DMS 273 (cell line): ENCODE measurements around the gene CBFB.
"Not testable (repeated sequence)": the region's sequence is repeated elsewhere in the genome, so short reads cannot be mapped to it uniquely, and the experiment has no call there.

Experiments
- DNase-seq: peaks from one replicate; lab custom pipeline; 2025; ENCODE audit not compliant: unreplicated experiment; lab: John Stamatoyannopoulos, UW

Gene CBFB

DNA sequence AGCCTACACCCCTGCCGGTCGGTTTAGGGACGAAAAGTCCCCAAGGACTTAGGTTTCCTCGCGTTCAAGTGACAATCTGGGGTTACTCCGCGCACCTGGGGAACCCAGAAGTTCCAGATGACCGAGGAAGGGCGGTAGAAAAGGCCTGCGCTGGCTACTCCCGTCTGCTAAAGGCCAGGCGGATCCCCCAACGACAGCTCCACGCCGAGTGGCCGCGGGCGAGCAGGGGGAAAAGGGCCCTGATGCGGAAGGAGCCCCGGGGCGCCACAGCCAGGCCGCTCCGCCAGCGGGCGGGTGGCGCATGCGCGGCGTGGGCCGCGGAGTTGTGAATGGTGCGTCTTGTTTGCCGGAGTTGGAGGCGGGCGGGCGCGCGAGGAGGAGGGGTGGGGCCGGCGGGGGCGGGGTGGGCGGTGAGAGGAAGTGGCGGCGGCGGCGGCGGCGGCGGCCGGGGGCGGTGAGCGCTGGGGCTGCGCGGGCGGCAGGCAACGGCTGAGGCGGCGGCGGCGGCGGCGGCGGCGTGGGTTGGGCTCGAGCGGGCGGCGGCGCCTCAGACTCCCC is at the start of gene CBFB:
CBFB (plus strand) TSS at position 454 of the 558 bp plus-strand sequence. CDS start 259 bp downstream, outside the sequence.
- DNase-seq, result peak; percentile 97

DNA sequence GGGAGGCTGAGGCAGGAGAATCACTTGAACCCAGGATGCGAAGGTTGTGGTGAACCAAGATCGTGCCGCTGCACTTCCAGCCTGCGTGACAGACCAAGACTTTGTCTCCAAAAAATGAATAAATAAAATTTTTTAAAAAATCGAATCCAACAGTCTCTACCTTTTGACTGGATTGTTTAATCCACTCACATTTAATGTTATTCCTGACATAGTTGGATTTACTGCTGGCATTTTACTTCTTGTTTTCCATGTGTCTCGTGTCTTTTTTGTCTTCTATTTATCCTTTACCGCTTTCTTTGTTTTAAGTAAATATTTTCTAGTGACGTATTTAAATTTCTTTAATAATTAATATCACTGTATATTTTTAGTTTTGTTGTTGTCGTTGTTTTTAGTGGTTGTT is 45.9 kb upstream of the CBFB start:
- no peak for DNase-seq

DNA sequence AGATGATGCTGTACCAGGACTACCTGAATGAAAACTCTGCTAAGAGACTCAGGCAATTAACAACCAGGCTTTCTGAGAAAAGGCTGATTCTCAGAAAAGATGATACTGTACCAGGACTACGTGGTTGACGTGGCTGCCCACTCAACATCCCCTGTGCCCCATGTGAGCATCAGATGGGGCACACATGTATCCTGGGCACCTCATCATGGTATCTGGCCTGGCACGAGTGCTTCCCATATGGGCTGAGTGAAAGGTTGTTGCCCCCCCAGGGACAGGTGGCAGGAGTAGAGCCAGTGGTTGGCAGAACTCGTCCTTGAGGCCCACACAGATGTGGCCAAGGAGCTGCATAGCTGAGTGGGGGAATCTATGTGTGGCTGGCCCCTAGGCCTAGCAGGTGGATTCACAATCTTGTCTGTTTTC is 44.0 kb upstream of the CBFB start:
- DNase-seq, result no peak

DNA sequence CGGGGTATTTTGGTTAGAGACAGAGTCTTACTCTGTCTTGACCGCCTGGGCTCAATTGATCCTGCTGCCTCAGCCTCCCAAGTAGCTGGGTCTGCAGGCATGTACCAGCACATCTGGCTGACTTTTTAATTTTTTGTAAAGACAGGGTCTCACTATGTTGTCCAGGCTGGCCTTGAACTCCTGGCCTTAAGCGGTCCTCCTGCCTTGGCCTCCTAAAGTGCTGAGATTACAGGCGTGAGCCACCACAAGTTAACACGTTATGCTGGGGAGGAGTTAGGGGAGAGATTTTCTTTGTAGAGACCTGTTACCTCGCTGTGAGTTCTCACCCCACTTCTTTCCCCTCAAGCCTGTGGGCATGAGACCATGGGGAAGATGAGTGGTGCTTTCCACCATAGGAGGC is 42.4 kb upstream of the CBFB start:
- DNase-seq, result no peak

DNA sequence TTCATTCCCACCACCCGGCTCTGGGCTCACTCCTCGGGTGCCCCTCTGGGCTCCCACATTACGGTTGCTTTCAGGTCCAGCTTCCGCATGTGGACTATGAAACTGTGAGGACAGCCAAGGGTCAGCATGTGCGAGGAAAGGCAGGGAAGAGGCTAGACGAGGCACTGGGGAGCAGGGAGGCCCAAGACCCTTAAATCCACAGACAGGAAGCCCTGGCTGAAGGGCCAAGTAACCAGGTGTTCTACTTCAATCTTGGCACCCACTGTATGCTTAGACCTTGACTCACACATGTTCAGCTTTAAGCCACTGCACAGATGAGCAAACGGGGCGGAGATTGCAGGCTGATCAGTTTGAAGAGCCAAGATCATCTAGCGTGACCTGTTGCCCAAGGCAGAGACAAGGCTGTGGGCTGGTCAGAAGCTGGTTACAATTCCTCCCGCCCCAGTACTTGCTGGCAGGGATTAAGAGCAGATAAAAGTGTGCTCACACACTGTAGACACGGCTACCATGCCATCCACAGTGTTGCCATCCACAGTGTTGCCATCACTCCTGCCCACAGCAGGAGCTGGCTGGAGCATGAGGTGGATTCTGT is 40.7 kb upstream of the CBFB start, which contains the start of gene CES4A:
CES4A (plus strand) TSS at position 393 of the 592 bp plus-strand sequence; CDS start at position 577, 184 bp downstream.
- peak; percentile 32 for DNase-seq

DNA sequence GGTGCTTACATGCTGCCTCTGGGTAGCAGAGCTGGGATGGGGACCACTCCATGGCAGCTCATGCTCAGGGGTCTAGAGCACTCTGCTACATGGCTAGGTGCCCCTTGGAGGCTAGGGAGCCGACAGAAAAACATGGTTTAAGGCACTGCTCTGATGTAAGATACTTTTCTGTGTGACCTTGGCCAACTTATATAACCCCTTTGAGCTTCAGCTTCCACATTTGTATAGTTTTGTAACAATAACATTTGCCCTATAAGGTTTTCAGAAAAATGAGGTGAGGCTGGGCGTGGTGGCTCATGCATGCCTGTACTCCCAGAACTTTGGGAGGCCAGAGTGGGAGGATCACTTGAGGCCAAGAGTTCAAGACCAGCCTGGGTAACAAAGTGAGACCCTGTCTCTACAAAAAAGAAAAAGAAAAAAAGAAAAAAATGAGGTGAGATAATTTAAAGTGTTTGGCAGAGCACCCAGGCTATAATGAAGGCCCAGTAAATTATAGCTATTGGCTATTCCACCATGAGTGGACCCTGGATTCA is 37.3 kb upstream of the CBFB start:
- no peak for DNase-seq

DNA sequence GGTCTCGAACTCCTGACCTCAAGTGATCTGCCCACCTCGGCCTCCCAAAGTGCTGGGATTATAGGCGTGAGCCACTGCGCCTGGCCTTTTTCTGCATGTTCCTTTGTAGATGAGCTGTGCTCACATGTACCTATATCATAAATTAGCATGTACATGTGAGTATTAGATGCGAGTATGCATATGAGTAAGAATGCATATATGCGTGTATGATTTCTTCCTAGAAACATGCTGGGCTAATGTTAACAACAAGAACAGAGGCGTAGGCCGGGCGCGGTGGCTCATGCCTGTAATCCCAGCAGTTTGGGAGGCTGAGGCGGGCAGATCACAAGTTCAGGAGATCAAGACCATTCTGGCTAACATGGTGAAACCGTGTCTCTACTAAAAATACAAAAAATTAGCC is 35.4 kb upstream of the CBFB start:
- not testable (repeated sequence) for DNase-seq

DNA sequence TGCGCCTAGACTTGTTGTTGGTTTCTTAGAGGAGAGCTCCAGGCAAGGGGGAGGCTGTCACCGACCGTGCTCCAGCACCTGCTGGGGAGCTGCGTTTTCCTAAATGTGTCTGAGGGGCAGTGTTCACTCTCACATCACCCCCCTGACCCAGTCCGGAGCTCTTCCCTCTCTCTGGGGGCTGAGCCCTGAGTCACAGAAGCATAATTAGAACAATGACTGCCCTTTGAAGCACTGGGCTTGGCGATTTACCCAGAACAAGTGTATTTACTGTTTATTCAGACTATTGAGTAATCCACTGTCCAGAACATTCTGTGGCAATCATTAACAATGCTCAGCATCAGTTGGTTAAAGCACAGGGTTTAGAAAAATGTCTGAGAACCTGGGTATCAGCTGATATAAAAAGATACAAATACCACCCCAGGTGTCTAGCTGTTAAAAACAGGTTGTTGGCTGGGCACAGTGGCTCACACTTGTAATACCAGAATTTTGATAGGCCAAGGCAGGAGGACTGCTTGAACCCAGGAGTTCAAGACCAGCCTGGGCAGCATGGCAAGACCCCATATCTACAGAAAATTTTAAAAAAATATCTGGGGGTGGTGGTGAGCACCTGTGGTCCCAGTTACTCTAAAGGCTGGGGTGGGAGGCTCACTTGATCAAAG is 32.5 kb upstream of the CBFB start:
- no peak for DNase-seq

DNA sequence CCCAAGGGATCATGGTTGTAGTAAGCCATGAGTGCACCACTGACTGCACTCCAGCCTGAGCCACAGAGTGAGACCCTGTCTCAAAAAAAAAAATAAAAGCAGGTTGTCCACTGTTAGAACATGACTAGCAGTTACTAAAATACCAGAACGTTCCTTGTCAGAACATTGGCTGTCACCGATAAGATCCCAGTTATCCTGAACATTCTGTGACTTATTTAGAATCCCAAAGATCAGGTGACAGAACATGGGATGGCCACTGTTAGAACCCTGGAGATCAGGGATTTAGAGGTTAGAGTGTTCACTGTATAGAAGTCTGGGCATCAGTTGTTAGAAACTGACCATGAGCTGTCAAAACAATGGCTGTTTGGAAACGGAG is 32.0 kb upstream of the CBFB start:
- DNase-seq, result no peak

DNA sequence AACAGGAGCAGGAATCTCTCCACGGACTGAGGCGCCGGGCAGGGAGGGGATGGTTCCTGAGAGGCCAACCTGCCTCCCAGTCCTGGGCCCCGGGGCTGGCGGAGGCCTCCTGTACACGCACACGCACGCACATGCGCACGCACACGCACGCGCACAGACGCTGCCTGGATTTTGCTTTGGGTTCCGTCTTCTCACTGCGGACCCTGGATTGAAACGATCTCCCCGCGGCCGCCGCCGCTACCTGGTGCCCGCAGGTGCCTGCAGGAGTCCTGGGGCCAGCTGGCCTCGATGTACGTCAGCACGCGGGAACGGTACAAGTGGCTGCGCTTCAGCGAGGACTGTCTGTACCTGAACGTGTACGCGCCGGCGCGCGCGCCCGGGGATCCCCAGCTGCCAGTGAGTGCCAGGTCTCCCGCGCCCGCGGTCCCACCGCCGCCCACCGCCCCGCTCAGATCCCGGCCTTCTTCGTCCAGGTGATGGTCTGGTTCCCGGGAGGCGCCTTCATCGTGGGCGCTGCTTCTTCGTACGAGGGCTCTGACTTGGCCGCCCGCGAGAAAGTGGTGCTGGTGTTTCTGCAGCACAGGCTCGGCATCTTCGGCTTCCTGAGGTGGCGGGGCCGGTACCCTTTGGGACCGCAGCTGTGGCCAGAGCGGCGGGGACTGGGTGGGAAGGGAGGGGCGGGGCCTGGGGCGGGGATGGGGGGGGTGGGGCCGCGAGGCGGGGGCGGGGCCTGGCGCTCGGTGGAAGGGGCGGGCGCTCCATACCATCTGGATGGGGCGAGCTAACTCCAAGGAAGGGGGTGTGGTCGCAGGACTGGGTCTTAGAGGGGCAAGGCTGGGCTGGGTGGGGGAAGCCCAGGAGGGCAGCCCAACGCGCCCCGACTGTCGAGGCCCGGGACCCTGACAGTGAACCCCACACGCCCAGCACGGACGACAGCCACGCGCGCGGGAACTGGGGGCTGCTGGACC is 28.3 kb upstream of the CBFB start:
- DNase-seq, result peak; percentile 76

DNA sequence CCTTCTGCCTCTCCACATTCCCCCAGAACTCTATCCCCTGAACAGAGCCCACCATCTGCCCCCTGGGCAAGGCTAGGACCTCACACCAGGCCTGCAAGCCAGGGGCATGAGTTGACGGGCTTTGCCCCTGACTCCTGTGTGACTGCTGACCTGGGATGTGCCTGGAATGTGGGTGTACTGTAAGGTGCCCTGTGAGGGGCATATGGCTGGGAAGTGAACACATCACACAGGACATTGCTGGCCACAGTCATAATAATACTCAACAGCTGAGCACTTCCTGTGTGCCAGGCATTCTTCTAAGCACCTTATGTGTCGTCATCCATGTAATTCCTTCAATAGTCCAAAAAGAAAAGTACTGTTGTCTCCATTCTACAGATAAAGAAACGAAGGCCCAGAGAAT is 27.2 kb upstream of the CBFB start:
- DNase-seq, result no peak

DNA sequence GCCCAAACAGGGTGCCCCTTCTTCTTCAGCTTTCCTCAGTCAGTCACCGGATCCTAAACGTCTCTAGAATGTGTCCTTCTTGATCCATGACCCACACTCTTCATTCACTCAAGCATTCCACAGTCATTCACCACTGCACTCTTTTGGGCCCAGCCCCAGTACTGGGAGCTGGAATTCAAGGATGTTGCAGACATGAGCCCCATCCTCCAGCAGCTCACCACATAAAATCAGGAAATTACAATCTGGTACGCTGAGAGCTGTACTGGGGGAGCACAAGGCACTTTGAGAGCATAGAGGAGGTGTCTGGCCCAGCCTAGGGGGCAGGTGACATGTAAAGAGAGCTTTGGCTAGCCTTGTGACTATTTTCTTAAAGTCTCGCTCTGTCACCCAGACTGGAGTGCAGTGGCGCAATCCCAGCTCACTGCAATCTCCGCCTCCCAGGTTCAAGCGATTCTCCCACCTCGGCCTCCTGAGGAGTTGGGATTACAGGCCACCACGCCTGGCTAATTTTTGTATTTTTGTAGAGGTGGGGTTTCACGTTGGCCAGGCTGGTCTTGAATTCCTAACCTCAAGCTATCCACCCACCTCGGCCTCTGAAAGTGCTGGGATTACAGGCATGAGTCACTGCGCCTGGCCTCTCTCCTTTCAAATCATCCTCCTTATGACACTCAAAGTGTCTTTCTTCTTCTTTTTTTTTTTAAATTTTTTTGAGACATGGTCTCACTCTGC is 21.9 kb upstream of the CBFB start:
- DNase-seq, result no peak

DNA sequence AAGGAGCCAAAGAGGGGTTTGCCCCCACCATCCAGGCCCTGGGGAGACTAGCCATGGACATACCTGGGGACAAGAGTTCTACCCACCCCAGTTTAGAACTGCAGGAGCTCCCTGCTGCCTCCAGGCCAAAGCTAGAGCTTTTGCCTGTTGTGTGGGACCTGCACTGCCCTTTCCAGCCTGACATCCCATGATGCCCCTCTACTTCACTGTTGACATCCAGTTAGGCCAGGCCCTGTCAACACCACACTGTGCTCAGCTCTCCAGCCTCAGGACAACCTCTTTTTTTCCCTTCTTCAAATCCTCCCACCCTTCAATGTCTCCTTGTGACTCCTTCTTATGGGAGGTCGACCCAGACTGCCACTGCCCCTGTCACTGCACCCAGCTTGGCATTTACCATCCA is 19.8 kb upstream of the CBFB start:
- DNase-seq, result no peak

DNA sequence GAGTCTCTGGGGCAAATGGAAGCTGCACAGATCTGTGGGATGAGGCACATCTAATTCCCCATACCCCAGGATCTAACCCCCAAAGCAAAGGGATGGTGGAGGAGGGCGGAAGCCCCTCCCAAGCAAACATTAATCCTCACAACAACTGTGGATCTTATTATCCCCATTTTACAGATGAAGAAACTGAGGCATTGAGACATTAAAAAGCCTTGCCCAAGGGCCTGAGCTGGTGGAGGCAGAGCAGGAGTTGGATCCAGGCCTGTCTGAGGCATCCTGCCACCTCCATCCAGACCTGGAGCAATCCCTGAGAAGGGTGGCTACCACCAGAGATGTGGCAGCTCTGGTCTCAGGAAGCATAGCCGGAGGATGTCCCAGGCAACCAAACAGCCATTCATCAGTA is 17.7 kb upstream of the CBFB start:
- no peak for DNase-seq

DNA sequence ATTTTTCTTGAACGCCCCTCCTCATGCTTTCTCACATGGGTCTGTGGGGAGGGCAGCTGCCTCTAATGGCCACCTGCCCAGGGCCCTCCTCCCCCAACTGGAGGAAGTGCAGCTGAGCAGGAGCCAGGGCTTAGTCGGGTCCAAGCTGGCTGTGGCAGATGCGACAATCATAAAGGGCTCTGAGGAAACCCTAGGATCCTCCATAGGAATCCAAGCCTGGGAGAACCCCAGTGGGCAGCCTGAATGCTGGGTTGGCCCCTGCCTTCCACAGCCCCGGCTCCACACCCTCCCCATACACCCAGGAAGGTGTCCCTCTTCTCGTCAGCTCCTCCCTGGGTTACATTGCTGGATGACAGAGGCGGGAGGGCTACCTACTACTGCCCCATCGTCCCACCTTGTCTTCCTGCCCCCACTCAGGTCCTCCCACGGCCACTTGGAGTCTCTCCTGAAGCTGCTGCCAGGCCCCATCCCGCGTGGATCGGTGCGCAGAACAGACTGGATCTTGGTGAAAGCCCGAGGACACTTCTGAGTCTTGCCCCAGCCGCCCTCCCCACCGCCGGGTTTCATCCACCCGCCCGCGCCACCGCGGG is 15.6 kb upstream of the CBFB start:
- peak; percentile 72 for DNase-seq

DNA sequence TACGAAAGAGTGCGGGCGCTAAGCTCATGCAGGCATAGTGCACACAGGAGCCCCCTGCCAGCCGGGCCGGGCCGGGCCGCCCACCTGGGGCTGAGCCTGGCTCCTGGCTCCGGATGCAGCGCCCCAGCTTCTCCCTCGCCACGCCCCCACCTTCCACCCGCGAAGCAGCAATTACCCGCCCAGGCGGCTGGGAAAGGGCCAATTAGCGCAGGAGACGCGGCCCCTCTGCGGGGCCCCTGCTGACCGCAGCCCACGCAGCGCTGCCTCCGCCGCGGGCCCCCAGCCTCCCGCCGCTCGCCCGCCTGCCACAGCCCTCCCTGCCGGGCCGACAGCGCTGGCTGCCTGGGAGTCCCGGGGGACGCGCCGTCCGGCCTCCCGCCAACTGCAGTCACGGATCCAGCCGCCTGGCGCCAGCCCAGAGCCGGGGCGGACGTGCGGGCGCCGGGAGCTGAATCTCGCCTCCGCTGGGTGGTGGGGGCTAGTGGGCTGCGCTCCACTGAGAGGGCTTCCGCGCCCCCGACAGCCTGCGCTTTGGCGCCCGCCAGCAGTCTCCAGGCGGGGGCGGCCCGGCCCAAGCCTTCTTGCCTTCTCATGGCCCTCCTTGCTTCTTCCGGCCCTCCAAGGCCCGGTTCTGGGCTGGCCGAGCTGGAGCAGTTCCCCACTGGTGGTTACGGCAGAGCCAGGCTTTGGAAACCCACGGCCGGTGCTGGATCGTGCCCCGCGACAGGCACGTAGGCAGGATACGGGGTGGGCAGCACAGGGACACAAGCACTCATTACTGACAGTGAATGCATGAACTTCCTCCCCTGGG is 14.9 kb upstream of the CBFB start:
- DNase-seq, result peak; percentile 91

DNA sequence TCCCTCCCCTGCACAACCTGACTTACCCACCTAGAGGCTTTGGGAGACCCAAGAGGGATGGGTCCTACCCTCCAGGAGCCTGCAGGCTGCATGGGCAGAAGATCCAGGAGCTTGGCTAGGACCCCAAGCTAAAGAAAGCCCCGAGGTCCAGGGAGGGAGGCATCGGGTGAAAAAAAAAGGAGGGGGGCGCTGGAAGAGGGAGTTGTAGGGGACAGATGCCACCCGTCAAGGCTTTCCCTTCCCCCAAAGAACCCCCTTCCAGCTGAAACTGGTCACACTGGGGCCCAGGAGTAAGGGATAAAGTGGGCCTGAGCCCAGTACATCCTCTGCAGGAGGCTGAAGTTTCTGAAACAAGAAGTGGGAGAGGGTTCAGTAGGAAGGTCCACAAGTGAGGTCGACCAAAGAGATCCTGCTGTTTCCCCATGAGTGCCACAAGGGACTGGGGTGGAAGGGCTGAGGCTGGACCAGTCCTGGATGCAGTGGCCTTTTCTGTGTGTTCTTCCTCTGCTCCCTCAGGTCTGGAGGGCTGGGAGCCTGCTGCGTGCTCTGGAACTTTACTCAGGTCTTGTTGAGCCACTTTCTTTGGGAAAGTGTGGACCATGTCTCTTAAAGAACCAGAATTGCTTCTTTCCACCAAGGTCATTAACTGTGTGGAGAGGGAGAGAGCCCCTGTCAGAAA is 14.2 kb upstream of the CBFB start:
- DNase-seq, result peak; percentile 42

DNA sequence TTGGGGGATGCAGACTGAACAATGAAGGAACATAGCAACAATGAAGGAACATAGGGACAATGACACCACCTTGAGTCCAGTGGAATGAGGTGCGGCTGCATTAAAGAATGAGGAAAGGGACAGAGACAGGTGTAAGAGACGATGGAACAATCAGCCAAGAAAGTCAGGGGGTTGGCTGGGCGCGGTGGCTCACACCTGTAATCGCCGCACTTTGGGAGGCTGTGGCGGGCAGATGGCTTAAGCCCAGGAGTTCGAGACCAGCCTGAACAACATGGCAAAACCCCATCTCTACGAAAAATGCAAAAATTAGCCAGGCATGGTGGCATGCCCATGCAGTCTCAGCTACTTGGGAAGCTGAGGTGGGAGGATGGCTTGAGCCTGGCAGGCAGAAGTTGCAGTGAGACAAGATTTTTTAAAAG is 13.6 kb upstream of the CBFB start:
- no peak for DNase-seq

DNA sequence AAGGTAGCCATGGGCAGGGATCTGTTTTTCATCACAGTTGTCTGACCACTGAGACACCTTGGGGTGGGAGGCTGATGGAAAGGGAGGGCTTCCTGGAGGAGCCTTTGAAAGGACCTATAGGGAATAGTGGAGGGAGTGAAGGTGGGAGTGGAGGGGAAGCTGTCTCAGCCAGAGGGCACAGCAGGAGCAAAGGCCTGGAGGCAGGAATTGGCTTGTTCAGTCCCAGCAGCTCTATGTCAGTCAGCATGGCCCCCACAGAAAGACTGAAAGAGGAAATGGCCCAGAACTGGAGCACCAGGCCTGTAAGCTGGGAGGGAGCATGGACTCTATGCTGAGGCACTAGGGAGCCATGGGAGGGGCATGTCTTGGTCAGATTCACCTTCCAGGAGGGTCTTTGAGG is 12.8 kb upstream of the CBFB start:
- DNase-seq, result no peak
